ENCODE data around the gene GEMIN7. TPM values are rescaled to one million over a fixed set of nuclear protein-coding genes. Genes with fewer than 3 reads are reported as not detected.

Gene GEMIN7
- total and polyA plus RNA-seq, 2 of the 4 experiments (the other 2 are of a cell fraction): 27.2 to 53.0 TPM

- Histone ChIP-seq H2AFZ (replicated peaks; ENCODE audit: low read length, poor library complexity) (no peak overlapping the region), H3K9ac (ENCODE audit: low read depth, low read length) (no peak overlapping the region), H3K79me1 (ENCODE audit: low read depth in 1 of 2, low read length in 2 of 2) (peaks cover 16 to 47% of the 10 kb centered on the region in 2 experiments), H4K8ac (ENCODE audit: low read depth in 2 of 2, low read length in 2 of 2) (no peak overlapping the region), H3K4me1 (ENCODE audit: control insufficient read depth, insufficient read depth, low read length) (no peaks in the 10 kb centered on the region), H3K27me3 (ENCODE audit: control insufficient read depth, insufficient read depth, low read length) (no peaks in the 10 kb centered on the region), H2BK120ac (ENCODE audit: low read depth, low read length) (no peak overlapping the region), H4K20me1 (ENCODE audit: insufficient read depth, low read length) (peaks cover 44% of the 10 kb centered on the region), H3K18ac (ENCODE audit: low read depth, low read length) (no peak overlapping the region), H3K27ac (ENCODE audit: insufficient read depth, low read length) (no peak overlapping the region), H3K23ac (ENCODE audit: low read depth, low read length) (no peak overlapping the region), H2BK20ac (ENCODE audit: low read depth, low read length) (no peak overlapping the region), H2AK9ac (replicated peaks; ENCODE audit: low read depth, low read length, poor library complexity) (no peak overlapping the region), H4K5ac (ENCODE audit: low read depth, low read length) (no peak overlapping the region), H3K9me1 (ENCODE audit: insufficient read depth, low read length) (peaks cover 2% of the 10 kb centered on the region; the same call in 1 of the 2 replicates), H2BK15ac (ENCODE audit: low read depth, low read length) (no peak overlapping the region), H3K4me2 (ENCODE audit: low read depth, low read length) (no peak overlapping the region), H3K36me3 (ENCODE audit: control insufficient read depth, insufficient read depth, low read length) (peaks cover 84% of the 10 kb centered on the region), H3K9me3 (ENCODE audit: control insufficient read depth, insufficient read depth, low read length) (no peaks in the 10 kb centered on the region), H2AK5ac (ENCODE audit: low read depth, low read length) (no peak overlapping the region), H3K4me3 (ENCODE audit: insufficient read depth, low read depth, low read length) (no peak overlapping the region), H3K4ac (ENCODE audit: low read depth, low read length) (no peak overlapping the region), H2BK5ac (ENCODE audit: low read depth, low read length, poor library complexity, severe bottlenecking) (no peak overlapping the region), H3K14ac (replicated peaks; ENCODE audit: low read depth, low read length) (no peak overlapping the region), H3K56ac (ENCODE audit: extremely low read depth, insufficient read depth, low read length) (no peak overlapping the region), H4K91ac (ENCODE audit: insufficient read depth, low read depth, low read length) (no peak overlapping the region)
- no peak for DNase-seq
- WGBS, 2 experiments (ENCODE audit: extremely low coverage in 2 of 2, insufficient read length in 1 of 2): 100% methylated on average over 1 of the region's 8 CpGs; no CpG with 5 or more reads in 1 of the 2 experiments
- CTCF ChIA-PET: no interaction called here
- no peak for ATAC-seq (ENCODE audit: low read depth)
- in situ Hi-C loops (cut with MboI; ENCODE audit: low sequenced_read_pairs): no loop called here
- intact Hi-C loops (cut with micrococcal nuclease): no loop called here
- TF ChIP-seq ELK1 (IDR thresholded peaks at IDR 0.05; ENCODE audit: borderline replicate concordance, low read depth, low read length) (no peak), CEBPB (IDR thresholded peaks at IDR 0.05; ENCODE audit: low read depth, low read length) (no peak), CHD1 (IDR thresholded peaks at IDR 0.05; ENCODE audit: low read depth, low read length) (no peak), MAFK (IDR thresholded peaks at IDR 0.05; ENCODE audit: low read depth, low read length) (no peak), RCOR1 (IDR thresholded peaks at IDR 0.05; ENCODE audit: insufficient replicate concordance, low read length) (no peak), RFX5 (IDR thresholded peaks at IDR 0.05; ENCODE audit: low read depth, low read length) (no peak), USF2 (IDR thresholded peaks at IDR 0.05; ENCODE audit: low read depth, low read length) (no peak), CTCF (conservative IDR thresholded peaks at IDR 0.05; ENCODE audit: low read depth, low read length) (no peak), MAZ (IDR thresholded peaks at IDR 0.05; ENCODE audit: borderline replicate concordance, low read depth, low read length) (no peak), RAD21 (IDR thresholded peaks at IDR 0.05; ENCODE audit: low read length) (no peak), POLR2A (IDR thresholded peaks at IDR 0.05; ENCODE audit: low read depth, low read length) (no peak), NFE2L2 (IDR thresholded peaks at IDR 0.05; ENCODE audit: low read depth, low read length) (no peak), FOS (IDR thresholded peaks at IDR 0.05; ENCODE audit: low read depth, low read length) (no peak), MXI1 (IDR thresholded peaks at IDR 0.05; ENCODE audit: borderline replicate concordance, low read depth, low read length) (no peak), BHLHE40 (IDR thresholded peaks at IDR 0.05; ENCODE audit: low read depth, low read length) (no peak)
- POLR2A ChIA-PET (ENCODE audit: unreplicated experiment): no interaction called here
- no TSS peak for BruUV-seq (replicated peaks)
- dilution Hi-C loops (cut with HindIII; ENCODE audit: low sequenced_read_pairs, unreplicated experiment): no loop called here
Observed at GRCh38 chr19:45056831-45057230, 22.2 kb upstream of the GEMIN7 start.
